Stimulated activated CD8-positive, alpha-beta memory T cell treated with anti-CD3 and anti-CD28 coated beads, Interleukin-7, amount 100 ng/mL, for 1 hour (primary cell): Measurements from ENCODE around the gene OR10R2.

Experiments used
- DNase-seq, 2 donors: peaks; one replicate each; pipeline ENCODE4 v3.0.0-alpha.2; 2020; ENCODE audit warnings: low read depth in 2 of 2

OR10R2 gene

DNA sequence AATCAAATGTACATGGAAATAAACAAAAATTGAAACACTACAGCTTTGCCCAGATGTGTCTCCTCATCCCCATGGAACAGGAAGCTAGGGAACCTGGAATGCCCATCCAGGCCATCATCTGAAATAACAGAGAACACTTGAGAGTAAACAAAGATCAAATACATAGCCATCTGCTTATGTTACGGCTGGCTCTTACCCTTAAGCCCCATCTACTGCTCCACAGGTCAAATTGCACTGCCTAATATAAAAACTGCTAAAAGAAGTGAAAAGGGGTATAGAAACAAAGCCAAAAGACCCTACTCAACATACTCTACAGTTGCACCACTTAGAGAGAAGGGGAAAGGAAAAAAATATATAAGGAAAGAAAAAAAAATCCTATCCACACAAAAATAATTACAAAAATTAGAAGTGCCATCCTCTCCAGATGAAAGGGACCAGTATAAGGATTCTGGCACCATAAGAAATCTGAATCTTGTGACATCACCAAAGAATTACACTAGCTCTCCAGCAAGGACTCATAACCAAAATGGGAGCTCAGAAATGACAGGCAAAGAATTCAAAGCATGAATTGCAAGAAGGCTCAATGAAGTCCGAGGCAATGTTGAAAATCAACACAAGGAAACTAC is 55.3 kb downstream of the OR10R2 start:
- no peak for DNase-seq
